Right hindlimb (tissue), 1 donor: ENCODE results near the gene ATF7.
"Not testable (repeated sequence)": the region's sequence is repeated elsewhere in the genome, so short reads cannot be mapped to it uniquely, and the experiment has no call there.

ENCODE experiments used
- DNase-seq: peaks from one replicate; pipeline ENCODE4 v3.0.0-alpha.2; 2018

ATF7 gene

GRCh38 chr12:53625373-53625945, 723 bp downstream of the ATF7 start:
- DNase-seq = no peak

DNA sequence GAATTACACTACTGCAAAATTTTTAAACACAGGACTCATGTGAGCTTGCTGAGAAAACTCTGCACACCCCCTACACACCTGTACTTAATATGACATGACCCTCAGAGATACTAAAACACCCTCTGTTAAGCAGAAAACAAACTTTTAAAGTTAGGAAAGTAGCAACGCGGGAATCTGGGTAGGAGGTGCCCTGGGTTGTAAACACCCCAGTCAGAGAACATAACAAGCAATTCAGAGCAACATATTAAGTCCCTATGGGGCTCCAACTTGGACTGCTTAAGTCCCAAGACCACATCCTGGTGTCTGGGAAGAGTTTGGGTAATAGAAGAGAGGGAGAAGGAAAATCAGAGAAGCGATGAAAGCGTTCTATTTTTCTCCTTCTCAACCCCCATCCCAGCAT, 1.2 kb downstream of the ATF7 start:
- DNase-seq = no peak

DNA sequence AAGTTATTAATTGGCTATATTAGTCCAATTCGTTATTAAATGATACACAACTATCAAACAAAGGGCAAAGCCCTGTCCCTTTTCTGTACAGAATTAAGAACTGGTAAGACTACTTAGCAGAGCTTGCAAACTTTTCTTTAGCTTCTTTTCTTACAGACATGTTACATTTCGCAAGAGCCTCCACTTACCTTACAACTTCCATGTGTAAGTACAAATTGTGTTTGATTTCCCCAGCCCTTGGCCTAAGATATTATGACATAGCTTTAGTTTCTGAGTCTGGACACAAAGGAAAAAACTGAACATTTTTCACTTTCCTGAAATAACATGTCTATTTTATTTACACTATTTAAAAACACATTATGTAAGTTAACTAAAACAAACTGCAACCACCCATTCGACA, 1.7 kb downstream of the ATF7 start:
- DNase-seq = no peak

- DNase-seq = peak; percentile 36
These were observed 2.4 kb downstream of the ATF7 start for GRCh38 chr12:53623548-53624385.

GRCh38 chr12:53622724-53623123, 3.5 kb downstream of the ATF7 start:
- no peak for DNase-seq

DNA sequence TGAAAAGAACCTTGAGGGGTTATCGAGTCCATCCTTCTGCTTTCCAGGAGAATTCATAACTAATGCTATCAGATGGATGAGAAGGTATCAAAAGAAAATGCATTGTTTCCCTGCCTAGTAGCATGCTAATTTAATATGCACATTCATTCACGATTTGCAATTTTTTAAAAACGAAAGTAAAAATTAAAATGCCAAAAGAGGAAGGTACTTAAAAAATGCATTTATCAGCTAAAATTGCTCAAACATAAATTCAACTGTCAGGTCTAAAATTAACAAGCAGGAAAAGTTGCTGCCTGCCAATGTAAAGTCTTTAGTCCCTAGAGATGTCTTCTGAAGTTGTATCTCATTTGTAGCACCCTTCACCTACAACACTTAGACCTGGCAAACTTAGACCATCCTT, 7.9 kb downstream of the ATF7 start:
- DNase-seq = no peak

DNA sequence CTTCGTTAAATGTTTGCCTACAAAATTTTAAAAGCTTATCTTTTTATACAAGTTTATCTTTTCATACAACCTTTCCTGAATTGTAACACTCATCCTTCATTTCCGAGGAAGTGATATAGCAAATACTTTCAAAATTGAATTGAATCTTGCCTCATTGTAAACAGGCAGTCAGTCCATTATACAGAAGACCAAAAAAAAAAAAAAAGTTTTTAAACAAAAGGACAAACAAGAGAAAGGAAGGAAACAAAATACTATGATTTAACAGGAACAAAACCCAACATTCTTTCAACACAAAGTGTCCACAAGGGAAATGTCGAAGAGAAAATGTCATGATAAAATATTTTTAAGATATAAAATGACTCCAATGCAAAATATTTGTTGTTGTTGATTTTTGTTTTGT, 8.5 kb downstream of the ATF7 start:
- DNase-seq = no peak

GRCh38 chr12:53616950-53617349, 9.2 kb downstream of the ATF7 start:
- no peak for DNase-seq

DNA sequence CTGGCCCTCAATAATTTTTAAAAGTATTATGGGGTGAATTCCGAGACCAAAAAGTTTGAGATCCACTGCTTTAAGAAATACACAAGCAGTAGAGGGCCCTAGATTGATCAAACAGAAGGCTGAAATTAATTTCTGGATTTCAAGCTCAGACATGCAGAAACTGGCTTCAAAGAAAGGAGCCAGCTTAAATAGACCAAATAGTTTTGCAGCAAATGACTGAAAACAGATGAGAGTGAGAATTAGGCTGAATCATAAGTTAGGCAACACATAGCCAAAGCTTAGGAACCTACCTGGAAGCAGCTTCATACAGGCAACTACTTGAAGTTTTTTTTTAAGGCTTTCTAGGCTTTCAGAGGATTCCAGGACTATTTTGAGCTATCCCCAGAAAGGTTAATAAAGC, 12.4 kb downstream of the ATF7 start:
- DNase-seq = no peak

- no peak for DNase-seq
These were observed 13.2 kb downstream of the ATF7 start for GRCh38 chr12:53612978-53613377.

DNA sequence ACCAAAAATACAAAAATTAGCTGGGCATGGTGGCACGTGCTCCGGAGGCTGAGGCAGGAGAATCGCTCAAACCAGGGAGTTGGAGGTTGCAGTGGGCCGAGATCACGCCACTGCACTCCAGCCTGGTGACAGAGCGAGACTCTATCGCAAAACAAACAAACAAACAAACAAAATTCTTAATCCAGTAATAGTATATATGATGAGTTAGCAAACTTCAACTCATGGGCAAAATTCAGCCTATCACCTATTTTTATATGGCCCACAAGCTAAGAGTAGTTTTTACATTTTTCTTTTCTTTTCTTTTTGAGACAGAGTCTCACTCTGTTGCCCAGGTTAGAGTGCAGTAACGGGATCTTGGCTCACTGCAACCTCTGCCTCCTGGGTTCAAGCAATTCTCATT, 14.9 kb downstream of the ATF7 start:
- DNase-seq = no peak

DNA sequence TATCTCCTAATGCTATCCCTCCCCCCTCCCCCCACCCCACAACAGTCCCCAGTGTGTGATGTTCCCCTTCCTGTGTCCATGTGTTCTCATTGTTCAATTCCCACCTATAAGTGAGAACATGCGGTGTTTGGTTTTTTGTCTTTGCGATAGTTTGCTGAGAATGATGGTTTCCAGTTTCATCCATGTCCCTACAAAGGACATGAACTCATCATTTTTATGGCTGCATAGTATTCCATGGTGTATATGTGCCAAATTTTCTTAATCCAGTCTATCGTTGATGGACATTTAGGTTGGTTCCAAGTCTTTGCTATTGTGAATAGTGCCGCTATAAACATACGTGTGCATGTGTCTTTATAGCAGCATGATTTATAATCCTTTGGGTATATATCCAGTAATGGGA, 19.5 kb downstream of the ATF7 start:
- DNase-seq = not testable (repeated sequence)

GRCh38 chr12:53604581-53604980, 21.6 kb downstream of the ATF7 start:
- DNase-seq = no peak

- no peak for DNase-seq
These were observed 22.4 kb downstream of the ATF7 start for GRCh38 chr12:53603804-53604203.

- DNase-seq = no peak
These were observed 23.0 kb downstream of the ATF7 start for GRCh38 chr12:53603196-53603595.

GRCh38 chr12:53602176-53602864, 23.9 kb downstream of the ATF7 start:
- no peak for DNase-seq

DNA sequence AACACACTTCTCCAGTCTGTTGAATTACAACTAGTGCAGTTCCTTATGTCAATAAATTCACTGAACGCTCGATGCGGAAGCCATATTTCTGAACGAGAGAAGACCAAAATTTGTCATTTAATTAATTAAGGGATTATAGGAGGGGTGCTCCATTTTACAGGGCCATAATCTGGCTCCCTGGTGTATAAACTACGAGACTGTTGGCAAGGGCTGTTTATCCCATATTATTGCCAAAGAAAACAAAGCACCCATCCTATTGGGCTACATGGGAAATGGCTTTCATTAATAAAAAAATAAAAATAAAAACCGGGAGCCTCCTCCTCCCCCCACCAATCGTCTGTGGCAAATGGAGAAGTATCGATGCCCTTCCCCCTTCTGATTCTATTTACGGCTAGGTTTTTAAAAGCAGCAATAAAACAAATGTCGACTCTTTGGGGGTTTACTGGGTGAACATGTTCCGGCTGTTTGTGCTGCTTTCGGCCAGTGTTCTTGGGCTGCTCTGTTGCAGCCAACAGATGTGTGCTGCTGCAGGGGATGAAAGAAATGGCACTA, 24.8 kb downstream of the ATF7 start:
- DNase-seq = peak; percentile 34

DNA sequence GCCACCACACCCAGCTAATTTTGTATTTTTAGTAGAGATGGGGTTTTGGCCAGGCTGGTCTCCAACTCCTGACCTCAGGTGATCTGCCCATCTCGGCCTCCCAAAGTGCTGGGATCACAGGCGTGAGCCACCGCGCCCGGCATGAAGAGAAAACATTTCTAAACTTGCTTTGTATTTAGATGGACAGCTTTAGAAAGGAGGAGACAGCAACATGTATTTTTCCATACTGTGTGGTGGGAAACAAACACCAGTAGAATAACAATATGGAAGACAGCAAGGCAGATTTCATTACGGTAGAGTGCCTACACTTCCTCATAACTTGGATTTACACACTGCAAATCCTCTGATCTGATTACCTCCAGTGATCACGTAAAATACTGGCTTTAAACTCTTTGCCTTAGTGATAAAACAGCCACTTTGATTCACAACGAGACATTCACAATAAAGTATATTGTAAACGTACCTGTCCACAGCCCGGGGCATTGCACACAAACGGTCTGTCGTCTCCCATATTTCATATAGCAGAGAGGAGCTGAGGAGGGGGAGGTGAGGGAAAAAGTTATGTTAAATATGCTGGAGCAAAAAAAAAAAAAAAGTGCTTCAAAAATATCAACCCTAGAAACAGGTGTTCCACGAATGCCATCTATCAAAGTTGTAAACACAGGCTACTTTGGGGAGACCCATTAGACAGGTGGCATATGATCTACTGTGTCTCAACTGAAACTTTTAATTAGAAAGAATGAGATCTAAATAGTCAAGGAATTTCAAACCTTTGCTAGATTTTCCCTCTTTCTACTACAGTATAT, 25.5 kb downstream of the ATF7 start:
- no peak for DNase-seq

- DNase-seq = no peak
These were observed 26.6 kb downstream of the ATF7 start for GRCh38 chr12:53599579-53599978.

DNA sequence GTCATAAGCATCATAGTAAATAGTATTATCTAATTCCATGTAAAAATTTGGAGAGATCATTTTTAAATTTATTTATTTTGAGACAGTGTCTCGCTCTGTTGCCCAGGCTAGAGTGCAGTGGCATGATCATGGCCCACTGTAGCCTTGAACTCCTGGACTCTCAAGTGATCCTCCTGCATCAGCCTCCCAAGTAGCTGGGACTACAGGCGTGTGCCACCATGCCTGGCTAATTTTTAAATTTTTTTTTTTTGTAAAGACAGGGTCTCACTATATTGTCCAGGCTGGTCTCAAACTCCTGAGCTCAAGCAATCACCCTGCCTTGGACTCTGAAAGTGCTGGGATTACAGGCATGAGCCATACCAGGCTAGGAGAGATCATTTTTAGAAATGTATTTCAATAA, 27.2 kb downstream of the ATF7 start:
- not testable (repeated sequence) for DNase-seq

GRCh38 chr12:53596920-53597363, 29.2 kb downstream of the ATF7 start:
- no peak for DNase-seq

DNA sequence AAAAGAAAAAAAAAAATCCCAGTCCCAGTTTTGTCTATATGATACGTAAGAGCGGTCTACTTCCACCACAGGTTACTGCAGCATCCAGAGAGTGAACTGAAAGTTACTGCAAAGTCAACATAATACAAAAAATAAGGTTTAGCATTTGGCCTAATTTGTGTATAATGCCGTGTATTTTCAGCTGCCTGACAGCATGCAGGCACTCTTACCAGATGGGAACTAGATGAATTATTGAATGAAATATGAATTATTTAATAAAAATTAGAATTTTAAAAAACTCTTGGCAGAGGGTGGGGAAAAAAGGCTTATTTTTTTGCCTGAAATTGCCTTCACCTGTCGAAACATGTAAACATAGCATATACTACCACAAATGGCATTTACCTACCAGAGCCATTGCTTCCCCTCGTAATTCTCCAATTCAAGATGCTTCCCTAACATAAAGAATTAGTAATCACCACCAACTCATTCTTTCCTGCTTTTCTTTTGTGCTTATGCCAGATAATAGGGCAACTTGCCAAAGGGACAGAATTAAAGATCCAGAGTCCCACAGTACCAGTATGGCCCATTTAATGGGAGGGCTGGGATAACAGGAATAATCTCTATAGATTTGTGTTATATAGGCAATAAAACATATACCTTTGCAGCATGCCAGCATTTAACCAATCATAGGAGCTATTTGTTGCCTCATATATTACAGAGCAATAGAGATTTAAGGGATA, 31.1 kb downstream of the ATF7 start:
- no peak for DNase-seq
